Hematopoietic multipotent progenitor cell treated with erythropoietin and hydrocortisone succinate and interleukin-3 and kit ligand, for 17 days (in vitro differentiated cells): ENCODE data around the gene PYGM.
A peak's percentile ranks its signal among the peaks of the same experiment; 100 is the strongest.

Source experiments
- DNase-seq: peaks from one replicate; pipeline ENCODE4 v3.0.0-alpha.2; 2015; ENCODE audit warnings: low spot score

Gene PYGM

DNA sequence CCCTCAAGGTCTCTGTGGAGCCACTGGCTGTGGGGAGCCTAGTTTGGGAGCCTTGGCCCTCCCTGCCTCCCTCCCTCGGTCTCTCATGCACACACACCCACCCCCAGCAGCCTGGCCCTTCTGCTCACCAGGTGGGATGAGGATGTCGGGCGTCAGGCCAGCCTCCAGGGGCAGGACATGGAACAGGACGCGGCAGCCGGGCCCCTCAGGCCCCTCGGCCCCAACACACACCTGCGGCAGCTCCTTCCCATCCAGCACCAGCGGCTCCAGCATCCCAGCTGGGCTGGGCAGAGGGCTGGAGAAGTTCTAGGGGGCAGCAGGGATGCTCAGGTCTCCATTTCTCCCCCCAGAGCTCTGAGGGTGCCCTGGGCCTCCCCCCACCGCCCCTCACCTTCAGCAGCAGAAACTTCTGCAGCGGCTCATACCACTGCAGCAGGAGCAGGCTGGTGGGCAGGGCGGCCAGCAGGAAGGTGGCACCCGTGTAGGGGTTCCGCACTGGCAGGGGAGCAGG lies 32.1 kb upstream of the PYGM start:
- no peak for DNase-seq

DNA sequence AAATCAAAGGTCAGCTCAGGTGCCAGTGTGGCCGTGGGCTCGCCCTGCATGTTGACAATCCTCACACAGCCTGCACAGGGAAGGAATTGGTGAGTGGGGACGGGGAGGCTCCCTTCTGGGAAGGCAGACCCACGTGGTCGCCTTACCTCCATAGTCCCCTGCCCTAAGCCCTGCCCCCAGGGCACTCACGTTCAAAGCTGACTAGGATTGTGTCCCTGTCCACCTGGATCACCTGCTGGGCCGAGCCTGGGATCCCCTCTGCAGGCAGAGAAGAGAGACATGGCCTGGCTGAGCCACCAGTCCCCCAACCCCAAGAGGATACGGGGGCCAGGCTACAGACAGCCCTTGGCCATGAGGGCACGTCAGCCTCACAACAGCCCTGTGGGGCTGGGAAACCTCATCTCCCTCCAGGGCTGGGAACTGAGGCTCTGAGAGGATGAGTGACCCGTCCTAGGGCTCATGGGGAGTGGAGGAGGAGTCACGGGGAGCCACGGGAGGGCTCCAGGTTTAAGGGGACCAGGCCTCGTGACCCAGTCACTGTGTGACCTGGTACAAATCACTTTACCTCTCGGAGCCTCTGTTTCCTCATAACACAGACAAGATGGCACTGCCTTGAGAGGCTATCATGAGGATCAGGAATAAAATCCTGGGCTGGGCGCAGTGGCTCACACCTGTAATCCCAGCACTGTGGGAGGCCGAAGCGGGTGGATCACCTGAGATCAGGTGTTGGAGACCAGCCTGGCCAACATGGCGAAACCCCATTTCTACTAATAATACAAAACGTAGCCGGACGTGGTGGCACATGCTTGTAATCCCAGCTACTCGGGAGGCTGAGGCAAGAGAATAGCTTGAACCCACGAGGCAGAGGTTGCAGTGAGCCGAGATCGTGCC lies 30.7 kb upstream of the PYGM start:
- no peak for DNase-seq

DNA sequence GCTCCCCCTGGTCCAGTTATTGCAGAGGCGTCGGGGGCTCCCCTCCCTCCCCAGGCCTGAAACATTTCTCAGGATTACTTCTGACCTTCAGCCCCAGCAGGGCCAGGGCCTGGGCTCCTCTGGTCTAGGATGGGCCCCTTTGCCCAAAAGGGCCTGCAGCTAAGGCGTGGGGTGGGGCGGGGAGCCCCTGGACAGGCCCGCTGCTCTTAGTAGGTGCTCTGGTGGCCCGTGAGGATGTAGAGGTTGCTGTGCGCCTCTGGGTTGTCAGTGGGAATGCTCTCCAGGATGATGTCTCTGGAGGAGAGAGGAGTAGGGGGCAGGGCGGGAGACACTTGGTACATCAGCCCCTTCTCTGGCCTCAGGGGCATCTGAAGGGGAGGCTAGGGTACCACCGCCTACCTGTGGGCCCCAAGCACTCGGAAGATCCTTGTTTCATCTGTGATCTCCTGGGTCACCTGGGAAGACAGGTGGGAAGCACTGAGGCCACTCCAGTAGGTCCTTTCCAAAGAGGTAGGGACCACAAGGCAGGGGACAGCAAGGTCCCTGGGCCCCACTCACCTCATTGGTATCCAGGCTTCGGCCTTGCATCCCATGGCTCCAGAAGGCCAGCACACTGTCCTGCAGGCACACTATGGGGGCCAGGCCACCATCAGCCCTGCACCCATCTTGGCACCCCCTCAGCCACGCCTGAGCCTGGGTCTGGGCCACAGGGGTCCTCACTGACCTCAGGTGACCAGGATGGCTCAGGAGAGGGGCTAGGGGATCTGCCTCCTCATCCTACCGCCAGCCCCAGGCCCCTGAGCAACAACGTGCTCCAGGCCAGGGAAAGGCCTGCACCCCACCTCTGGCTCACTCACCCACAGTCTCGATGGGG lies 29.8 kb upstream of the PYGM start:
- DNase-seq: no peak

DNA sequence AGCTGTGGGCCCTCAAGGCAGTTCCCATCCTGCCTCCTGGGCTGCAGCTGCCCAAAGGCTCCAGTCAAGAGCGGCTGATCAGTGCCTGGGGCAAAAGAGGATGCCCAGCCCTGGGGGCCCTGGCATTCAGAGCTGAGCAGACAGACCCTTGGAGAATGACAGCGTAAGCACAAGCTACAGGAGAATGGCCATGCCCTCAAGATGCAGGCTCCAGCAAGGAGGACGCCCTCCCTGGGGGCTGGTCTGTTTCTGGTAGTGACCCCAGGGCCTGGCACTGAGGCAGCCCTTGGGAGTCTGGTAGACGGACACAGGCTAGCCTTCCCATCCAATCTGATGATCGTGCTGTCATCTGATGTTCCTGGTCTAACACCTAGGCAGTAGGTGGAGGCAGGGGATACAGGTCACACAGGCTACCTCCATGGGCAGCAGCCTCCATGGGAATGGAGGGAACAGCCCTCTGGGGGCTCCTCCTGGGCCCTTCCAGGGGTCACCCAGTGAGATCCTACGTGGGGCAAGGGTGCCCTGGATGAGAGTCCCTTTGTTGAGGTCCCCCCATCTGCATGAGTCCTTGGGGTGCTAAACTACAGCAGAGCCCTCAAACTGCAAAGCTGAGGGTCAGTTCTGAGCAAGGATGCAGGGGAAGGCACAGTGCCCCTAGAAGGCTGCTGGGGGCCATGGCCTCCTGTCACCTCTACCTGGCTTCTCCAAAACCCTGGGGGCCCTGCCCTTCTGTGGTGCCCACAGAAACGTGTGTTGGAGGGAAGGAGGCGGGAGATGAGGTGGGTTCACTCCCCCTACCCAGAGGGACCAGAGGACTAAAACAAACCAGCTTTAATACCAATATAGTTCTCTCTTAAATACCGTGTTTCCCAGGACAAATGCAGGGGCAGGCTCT lies 28.8 kb upstream of the PYGM start:
- DNase-seq: no peak

DNA sequence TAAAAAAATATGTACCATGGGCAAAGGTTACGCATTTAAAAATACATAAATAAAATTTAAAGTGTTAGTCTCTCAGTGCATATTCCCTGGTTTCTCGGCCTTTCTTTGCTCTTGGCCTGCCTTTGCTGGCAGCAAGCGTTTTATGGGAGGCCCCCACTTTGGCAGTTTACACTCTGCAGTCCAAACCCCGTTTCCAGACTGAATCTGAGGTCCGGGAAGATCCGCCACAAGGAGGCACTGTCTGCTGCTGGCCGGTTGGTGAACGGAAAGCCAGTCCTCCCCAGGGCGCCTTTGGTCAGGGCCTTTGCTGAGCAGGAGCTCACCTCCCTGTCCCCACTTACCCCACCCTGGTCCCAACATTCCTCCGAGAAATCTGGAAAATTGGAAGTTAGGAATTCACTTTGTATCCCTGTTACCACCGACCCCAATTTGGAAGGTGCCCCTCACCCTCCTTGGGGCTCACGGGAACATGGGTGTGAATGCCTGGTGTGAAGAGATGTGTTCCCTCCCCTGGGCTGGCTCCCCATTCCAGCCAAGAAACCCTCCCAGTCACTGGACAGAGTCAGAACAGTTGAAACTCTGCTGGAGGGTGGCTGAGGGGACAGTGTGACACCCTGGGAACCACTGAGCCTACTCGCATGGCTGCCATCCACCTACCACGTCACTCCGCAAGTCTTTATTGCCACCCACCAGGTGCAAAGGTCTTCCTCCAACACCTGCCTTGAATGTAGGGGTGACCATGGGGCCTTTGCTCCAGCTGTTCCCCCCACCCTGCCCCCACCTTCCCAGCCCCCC lies 27.9 kb upstream of the PYGM start:
- DNase-seq: peak; percentile 60

DNA sequence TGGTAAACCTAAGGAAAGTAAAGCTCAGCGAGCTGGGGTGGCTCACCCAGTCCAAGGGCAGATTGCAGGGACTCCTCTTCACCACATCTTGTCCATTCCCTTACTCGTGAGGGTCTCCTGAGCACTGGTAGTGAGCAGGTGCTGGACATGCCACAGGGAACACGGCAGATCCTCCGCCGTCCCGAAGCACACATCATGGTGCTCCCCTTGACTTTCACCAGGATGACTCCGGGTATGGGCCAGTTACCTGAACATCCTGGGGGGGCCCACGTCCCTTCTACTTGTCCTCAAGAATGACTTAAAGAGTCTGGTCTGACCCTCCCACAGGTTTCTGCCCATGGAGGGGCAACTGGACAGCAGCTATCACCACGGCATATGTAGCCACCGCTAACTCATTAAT lies 26.5 kb upstream of the PYGM start:
- DNase-seq: no peak

DNA sequence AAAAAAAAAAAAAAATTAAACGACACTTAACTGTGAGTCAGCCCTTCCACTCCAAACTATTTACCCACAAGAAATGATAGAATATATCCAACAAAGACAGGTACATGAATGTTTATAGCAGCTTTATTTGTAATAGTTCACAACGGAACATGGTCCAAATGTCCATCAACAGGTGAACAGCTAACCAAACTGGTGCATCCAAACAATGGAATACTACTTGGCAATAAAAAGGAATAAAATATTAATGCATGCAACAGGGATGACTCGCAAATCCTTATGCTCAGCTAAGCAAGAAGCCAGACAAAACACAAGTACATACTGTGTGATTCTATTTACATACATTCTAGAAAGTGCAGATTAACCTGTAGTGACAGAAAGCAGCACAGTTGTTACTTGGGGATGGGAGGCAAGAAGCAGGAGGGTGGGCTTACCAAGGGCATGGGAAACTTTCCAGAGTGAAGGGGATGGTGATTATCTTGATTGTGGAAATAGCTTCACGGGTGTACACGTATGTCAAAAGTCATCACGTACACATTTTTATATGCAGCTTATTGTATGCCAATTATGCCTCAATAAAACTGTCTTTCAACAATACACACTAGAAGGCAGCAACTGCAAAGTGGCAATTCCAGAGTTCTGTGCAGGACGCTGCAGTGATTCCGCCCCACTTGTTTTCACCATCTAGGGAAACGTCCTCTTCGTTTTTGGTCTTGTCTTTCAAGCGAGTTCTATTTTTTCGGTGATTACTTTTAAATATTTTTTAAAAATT lies 25.2 kb upstream of the PYGM start:
- DNase-seq: no peak

DNA sequence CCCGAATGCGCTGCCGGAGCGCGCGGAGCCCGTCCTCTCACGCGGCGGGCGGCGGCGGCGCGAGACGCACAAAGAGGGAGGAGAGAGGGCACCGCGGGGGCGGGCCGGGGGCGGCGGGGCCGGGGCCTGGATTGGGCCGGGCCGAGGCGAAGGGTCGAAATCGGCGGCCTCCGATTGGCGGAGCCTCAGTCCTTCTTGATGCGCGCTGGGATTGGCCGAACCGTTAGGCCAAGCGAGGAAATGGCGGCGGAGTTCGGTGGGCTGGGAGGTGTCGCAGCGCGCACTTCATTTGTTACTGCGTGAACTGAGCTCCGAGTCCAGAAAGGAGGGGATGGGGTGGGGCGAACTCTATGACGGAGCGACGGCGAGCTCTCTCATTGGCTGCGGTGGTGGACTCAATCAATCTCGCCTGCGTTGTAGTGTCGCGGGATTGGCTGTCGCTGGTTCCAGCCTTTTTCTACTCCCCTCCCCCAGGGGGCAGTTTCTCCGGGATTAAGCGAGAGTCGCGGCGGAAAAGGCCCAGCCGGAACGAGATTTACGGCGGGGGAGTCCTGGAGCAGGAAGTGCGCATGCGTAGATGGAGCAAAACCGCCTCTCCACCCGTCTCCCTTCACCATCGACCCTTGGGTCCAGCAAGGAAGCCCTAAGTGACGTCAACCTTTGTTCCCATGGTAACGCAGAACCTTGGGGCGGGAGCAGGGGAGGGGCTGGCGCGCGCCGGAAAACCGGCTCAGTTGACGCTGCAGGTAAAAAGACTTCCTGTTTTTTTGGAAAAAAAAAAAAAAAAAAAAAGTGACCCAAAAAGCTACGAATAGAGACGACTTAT lies 18.9 kb upstream of the PYGM start, which contains the start of gene SF1:
Gene SF1, minus strand, starts transcription at position 70 of the 826 bp plus-strand sequence. CDS start 150 bp downstream, outside the sequence.
- DNase-seq: peak; percentile 99

DNA sequence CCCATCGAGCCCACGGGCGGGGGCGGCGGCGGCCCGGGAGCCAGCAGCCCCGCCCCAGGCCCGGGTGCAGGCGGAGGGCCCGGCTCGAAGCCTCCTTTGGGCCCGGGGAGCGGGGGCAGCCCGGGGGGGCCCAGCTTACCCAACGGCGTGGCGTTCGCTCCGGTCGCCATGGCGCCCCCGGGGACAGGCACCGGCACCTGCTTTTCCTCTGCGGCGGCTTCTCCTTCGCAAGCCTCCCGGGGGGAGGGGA lies 18.4 kb upstream of the PYGM start:
- no peak for DNase-seq

DNA sequence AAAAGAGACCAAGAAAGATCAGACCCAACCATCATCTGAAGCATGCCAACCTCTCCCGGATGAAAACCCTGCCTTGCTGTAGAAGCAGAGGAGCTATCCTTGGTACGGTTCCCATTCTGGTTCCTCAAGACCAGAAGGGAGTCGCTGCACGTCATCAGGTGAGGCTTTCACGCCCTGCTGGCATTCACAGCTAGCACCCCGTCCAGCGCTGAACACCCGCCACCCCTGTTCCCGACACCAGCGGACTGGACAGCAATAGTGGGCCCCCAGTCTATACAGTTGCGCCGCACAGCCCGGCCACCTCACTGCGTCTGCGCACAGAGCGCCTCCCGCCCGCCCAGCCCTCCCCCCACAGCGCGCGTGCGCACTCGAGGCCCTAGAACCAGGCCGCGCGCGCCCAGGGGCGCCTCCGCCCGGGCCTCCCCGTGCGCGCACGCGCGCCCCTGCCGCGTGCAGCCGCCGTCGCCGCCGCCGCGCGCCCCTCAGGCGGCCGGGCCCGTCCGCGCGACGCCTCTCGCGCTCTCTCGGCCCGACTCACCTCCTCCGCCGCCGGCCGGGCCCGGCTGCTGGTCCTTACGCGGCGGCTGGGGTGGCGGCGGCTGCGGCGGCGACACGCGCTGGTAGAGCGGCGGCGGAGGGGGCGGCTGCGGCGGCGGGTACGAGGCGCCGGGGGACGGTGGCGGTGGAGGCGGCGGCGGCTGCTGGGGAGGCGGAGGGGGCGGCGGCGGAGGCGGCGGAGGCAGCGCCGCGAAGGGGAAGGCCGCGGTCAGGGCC lies 17.9 kb upstream of the PYGM start:
- DNase-seq: peak; percentile 95

DNA sequence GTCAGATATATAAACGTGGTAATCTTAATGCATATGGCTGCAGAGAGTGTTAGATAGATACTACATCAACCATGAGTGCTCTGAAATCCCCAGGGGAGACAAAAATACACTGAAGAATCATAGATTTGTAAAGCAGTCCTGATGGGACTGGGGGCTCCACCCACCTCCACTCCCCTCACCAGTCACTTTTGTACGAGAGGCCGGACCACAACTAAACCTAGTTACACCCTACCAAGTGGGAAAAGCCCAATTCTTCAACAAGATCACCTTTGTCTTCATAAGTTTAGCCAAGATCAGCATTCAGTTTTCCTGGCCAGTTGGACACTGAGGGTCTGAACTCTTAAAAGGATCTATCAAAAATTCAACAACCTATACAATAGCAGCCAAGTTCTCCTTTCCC lies 17.1 kb upstream of the PYGM start:
- no peak for DNase-seq

DNA sequence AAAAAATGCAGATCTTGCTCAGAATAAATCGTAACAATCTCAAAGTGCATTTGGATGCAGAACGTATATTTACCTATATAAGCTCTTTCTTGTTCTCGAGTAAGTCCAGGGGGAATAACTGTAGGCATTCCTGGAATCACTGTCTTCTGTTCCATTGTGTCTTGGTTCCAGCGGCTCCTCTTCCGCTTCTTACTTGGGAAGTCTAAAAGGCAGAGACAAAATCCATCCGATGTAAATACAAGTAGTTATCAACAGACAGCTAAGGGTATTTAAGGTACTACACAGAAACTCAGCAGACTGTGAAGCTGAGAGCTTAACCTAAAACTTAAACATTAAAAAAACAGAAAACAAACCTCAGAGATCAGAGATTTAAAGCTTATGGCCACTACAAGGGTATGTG lies 16.7 kb upstream of the PYGM start:
- no peak for DNase-seq

DNA sequence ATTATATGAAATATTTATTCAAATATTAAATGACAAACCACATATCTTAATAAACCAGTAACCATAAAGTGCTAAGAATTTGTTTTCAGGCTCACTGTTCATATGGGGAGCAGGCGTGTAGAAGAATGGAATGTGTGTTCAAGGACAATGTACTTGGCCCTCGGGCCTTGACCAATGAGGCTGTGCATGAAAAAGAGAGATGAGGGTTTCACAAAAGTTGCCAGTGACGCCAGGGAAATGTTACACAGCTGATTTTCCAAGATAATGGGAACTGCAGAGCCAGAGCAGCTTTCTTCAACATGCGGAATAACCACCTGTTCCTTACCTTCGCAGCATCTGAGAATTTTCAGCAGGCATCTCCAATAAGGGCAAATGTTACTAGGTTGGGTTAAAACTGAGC lies 14.4 kb upstream of the PYGM start:
- DNase-seq: no peak

DNA sequence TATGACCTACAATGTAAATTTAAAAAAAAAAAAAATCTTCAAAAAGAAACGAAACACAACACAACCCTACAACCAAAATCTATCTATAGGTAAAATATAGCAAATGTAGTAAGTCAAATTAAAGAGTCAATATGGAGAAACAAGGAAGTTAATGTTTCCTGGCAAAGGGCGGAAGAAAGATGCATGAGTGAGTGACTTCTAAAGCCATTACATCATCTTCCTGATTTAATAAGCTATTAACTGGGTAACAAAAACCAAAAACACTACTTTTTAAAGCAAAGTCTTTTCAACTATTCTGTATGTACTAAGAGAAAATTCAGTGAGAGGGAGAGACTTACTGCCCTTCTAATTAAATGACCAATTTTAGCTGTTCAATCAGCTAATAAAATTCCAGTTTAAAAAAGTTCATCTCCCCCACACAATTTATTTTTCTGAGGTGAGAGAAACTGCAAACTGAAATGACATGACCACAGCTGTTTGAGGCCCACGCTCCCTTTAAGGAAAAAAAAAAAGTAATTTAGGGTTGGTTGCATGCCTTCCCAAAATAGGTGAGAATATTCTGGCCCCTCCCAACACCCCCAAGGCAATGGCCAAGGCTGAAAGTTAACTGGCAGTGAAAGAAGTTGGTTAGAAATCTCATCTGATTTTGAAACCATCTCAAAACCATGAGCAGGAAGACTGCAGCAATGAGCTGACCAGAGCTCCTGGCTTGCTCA lies 12.7 kb upstream of the PYGM start:
- DNase-seq: no peak

DNA sequence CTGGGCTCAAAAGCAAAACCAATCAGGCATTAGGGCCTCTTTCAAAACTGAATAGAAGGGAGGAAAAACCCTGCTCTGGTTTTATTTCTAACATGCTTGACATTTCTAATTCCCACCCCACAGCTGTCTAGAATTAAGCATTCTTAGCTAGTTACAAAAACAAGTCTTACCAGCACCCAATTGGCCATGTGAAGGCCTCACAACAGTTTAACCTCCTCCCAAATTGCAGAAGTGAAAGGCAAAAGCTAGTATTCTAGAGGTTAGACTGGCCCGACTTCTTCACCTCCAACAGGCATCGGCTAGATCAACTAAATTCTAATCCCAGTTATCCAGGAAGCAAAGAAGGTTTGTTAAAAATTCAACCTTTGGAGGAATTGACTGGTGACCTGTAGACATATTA lies 12.1 kb upstream of the PYGM start:
- DNase-seq: no peak

DNA sequence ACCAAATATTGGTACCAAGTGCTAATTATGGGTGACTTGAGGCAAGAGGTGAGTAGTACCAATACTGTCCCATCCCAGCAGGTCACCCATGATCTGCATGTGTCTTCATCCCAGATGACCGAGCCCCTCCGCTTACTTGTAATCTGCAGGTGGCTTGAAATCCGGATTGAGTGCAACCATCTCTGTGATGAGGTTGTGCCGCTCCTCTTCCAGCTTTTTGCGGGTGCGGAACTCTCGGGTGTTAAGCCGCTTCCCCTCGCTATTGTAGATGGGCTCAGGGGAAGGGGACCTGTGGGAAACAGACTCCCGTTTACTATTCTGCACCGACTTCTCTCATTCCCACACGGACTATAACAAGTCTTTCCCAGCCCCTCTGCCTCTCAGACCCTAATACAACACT lies 10.3 kb upstream of the PYGM start:
- DNase-seq: no peak

DNA sequence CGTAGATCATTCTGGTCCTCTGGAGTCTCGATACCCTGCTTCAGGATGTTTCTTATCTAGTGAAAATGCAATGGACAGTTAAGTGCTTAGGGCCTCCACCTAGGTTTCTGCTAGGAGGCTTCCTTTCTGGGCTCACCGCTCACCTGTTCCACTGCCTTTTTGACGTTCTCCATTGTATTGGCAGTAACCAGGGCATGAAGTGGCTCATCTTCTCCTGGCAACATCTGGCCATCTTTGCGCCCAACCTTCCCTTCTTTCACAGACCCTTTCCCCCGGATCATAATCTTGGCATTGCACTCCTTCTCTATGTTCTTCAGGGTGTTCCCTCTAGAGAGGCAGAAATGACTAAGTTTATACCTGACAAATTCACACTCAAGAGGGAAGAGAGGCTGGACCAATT lies 9.5 kb upstream of the PYGM start:
- no peak for DNase-seq

DNA sequence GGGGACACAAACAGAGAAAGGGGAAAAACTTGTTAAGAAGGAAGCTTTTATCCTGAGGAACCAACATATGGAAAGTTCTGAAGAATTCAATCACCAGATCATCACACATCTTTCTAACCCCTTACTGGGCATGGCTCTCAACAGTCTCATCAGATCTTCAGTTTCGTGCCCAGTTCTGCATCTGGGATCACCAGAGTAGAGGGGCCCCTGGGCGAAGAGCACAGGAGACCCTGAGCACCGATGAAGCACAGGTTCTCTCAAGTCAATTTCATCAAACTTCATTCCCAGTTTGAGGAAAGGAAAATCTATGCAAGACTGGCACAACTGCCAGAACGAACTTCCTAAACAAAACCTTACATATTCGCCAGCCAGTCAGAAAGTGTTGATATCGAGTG lies 8.5 kb upstream of the PYGM start:
- no peak for DNase-seq
